ENCODE results near the gene DDIT4.
"Not testable (repeated sequence)": the region's sequence is repeated elsewhere in the genome, so short reads cannot be mapped to it uniquely, and the experiment has no call there.

The DDIT4 gene

GRCh38 chr10:72249176-72249862 is 24.4 kb upstream of the DDIT4 start:
- DNase-seq, result not testable (repeated sequence)

- peak; percentile 79 for DNase-seq
These were observed 23.1 kb upstream of the DDIT4 start for GRCh38 chr10:72250666-72251065.

DNA sequence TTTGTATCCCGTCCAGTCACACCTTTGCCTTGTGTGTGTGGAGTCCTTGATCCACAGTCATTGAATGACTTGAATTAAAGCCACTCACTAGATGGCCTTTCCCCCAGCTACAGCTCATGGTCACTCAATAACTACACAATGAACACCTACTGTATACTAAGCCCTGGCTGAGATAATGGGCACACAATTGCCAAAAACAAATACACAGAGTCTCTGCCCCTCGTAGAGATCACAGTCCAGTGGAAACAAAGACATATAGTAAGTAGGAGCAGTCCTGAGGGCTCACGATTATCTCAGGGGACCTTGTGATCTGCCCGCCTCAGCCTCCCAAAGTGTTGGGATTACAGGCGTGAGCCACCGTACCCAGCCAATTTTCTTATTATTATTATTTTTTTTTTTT is 22.1 kb upstream of the DDIT4 start:
- DNase-seq, result no peak

GRCh38 chr10:72252972-72253371 is 20.8 kb upstream of the DDIT4 start:
- no peak for DNase-seq

DNA sequence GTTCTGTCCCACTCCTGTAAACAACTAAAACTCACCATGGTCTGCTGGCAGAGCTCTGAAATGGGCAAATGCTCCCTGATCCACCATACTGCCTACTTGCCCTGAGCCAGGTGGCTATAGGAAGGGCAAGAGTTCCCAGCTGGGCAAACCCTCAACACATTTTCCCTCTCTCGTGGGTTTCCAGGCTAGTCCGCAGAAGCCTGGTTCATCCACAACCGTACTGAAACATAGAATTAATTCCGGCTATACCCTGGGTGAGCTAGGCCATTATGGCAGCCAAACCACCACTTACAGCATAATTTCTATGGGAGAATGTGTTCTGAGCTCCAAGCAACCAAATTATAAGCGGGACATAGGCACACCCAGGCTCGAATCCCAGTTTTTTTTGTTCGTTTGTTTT is 20.1 kb upstream of the DDIT4 start:
- DNase-seq, result no peak

DNA sequence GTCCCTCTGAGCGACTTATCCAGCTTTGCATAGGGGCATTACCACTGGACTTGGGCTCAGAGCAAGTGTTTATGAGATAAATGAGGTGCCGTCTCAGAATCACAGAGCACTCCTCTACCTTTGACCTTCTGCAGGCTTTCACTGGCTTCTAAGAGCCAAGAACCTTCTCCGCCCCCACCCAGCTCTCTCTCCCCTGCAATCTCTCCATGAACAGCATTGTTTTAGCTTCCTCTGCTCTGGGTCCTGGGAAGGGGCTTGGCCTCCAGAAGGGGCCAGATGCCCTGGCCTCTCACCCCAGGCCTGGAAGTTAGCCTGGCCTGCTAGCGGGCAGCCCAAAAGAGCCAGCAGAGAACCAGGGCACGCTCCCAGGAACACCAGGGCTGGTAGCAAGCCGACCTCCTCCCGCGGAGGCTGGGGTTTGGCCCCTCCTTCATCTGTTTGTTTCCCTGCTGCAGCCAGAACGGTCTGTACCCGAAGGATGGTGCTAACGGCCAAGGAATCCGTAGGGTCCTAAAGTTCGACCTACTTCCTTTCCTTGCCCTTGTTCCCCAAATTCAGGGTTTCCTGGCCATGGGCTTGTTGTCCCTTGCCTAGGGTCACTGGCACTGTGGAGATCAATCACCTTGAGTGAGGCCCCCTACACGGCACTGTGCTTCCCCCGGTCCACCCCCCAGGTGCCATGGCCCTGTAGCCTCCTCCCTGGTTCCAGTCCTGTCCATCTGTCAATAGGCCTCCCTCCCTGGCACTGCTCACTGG is 18.7 kb upstream of the DDIT4 start:
- DNase-seq, result peak; percentile 61

DNA sequence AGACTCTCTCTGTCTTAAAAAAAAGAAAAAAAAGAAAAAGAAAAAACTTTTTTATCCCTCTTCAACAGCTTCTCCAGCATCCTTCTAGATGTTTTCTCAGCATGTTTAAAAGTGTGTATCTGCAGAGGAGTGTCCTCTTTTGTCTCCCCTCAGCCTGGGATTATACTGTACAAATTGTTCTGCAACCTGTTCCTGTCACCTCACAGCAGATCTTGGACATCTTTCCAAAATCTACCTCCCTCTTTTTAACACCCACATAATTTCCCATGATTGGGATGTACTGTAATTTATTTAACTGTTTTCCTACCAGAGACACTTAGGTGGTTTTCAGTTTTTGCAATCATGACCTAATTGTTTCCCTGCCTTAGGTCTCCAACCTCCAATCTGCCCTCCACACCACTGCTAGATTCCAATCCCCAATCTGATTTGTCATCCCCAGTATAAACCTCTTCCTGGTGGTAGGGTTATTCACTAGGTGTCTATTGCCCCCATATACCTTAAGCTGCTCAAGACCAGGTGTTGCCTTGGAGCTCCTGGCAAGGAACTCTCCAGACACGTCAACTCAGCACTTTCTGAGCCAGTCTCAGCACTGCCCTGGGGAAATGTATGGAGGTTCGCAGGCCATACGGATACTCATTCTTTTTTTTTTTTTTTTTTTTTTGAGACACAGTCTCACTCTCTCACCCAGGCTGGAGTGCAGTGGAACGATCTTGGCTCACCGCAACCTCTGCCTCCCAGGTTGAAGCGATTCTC is 17.6 kb upstream of the DDIT4 start:
- DNase-seq, result no peak

- DNase-seq, result no peak
These were observed 16.5 kb upstream of the DDIT4 start for GRCh38 chr10:72257051-72257892.

- no peak for DNase-seq
These were observed 15.1 kb upstream of the DDIT4 start for GRCh38 chr10:72258617-72259016.

DNA sequence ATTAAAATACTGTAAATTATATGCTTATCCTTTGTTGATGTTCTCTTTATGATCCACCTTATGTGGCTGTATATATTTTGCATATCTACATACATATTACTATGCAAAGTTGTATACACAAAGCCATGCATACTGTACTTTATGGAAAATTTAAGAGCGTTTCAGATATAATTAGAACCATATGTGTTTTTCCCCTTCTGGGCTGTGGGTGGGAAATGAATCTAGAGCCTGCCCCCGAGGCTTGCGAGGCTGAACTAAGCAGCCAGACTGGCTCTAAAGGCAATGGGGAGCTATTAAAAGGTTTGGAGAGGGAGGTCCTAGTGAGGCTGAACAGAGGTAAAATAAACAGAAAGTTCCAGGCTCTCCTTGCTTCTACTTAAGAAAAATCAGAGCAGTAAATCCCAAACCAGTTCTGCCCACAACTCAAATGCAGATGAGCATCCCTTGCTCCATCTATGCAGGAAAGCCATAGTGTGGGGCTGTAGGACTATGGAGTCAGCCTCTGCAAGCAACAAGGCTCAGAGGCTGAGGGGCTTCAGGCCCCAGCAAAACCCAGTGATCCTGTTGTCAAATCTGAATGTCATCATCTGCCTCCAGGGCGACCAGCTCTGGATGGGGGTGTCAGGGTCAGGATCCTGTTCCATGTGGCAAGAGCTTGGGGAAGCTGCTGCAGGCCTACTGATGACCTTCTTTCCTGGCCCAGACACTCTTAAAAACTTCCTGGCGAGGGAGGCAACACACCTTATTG is 14.1 kb upstream of the DDIT4 start:
- DNase-seq, result no peak

GRCh38 chr10:72260239-72260975 is 13.3 kb upstream of the DDIT4 start:
- DNase-seq, result peak; percentile 79

DNA sequence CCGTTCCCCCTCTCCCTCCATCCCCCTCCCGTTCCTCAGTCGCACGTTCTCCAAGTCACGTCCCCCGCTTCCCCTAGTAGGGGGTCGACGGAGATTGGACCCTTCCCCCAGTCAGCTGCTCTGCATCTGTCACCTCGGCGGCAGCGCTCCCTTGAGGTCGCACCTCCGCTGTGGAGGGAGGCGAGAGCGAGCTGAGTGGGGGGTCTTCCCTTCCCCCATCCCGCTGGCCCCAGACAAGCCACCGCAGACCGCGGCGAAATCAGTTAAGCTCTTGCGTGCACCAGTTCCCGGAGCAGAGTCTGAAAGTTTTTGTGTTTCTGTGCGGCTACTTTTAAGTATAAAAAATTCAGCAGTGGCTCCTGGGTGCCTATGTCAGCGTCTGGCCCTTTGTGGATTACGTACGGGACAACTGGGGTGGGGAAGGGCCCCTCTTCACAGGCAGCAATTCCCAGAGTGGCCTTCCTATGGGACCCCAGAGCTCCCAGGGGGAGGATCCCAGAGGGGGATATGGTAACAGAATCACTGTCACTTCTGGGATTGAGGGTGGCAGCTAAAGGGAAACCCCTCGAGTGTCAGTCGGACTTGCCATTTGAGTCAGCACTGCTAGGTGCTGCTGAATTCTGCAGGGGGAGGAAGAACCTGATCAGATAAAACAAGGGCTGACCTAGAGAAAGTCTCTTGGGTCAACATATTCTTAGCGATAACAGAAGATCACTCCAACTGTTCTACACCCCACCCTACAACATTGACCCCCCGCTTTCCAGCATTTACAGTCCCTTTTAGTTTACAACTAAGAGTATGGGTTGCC is 12.5 kb upstream of the DDIT4 start:
- no peak for DNase-seq

GRCh38 chr10:72261784-72262404 is 11.8 kb upstream of the DDIT4 start:
- DNase-seq, result no peak

DNA sequence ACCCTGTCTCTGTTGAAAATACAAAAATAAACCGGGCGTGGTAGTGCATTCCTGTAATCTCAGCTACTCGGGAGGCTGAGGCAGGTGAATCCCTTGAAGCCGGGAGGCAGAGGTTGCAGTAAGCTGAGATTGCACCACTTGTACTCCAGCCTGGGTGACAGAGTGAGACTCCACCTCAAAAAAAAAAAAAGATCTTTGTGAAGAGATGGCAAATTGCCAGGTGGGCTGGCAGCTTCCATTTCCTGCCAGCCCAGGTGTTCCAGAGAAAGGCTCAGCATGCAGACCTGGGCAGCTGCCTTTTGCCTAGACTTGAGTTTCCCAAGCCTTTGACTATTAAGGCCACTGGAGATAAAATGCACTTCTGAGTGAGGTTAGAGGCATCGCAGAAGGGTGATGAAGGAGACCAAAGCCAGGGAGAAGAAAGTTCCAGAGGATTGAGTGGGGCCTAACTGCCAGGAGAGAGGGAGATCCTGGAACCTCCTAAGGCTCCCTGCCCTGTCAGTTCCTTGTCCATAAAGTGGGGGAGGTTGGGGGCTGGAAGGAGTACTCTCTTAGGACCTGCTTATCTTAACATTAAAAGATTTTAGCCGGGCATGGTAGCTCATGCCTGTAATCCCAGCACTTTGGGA is 10.0 kb upstream of the DDIT4 start:
- no peak for DNase-seq

DNA sequence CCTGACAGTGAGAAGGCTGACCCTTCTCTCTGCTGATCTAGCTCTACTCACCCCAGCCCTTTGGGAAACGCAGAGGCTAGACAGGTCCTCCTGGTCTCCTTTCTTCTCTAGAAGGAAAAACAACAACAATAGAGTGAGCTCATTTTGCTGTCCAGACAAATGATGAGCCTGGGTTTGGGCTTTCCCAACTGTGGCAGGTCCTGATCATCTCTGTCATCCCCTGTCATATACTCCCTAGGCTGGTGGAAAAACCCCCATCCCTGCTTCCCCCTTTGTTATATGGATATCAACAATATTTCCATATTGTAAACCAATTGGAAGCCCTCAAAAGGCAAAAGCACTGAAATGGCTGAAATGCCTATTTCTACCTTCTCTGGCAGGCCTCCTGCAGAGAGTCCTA is 9.2 kb upstream of the DDIT4 start:
- no peak for DNase-seq

GRCh38 chr10:72265508-72265907 is 8.2 kb upstream of the DDIT4 start:
- no peak for DNase-seq

DNA sequence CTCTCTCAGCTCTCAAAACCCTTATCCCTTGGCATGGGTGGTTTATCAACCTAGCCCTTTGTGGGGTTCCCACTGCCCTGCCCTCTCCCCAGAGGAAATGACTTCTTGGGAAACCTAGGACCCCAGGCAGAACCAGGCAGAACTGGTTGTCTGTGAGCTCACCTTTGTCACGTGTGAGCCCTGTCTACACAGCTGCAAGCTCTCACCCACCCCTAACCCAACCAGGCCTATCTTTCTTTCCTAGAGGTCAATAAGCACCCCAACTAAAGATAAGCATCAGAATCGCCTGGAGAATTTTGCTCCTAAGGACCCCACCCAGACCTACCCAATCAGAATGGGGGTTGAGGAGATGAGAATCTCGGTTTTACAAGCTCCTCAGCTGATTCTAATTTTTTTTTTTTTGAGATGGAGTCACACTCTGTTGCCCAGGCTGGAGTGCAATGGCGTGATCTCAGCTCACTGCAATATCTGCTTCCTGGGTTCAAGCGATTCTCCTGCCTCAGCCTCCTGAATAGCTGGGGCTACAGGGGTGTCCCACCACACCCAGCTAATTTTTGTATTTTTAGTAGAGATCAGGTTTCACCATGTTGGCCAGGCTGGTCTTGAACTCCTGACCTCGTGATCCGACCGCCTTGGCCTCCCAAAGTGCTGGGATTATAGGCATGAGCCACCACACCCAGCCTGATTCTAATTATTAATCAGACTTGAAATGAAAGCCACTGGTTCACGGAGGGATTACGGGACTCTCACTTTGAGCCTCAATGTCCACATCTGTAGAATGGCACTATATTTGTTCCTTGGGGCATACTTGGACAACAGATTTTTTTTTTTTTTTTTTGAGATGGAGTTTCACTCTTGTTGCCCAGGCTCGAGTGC is 7.5 kb upstream of the DDIT4 start:
- DNase-seq, result no peak

GRCh38 chr10:72267381-72267780 is 6.3 kb upstream of the DDIT4 start:
- no peak for DNase-seq

Measured in NCI-H226 (cell line).